Activated CD8-positive, alpha-beta memory T cell treated with anti-CD3 and anti-CD28 coated beads for 48 hours (primary cell): Measurements from ENCODE around the gene DIO1.

ENCODE experiments used
- DNase-seq, 3 experiments: peaks; one replicate each; pipeline ENCODE4 v3.0.0-alpha.2; 2020; ENCODE audit warnings: low read depth in 2 of 3, low spot score in 2 of 3

The DIO1 gene

DNA sequence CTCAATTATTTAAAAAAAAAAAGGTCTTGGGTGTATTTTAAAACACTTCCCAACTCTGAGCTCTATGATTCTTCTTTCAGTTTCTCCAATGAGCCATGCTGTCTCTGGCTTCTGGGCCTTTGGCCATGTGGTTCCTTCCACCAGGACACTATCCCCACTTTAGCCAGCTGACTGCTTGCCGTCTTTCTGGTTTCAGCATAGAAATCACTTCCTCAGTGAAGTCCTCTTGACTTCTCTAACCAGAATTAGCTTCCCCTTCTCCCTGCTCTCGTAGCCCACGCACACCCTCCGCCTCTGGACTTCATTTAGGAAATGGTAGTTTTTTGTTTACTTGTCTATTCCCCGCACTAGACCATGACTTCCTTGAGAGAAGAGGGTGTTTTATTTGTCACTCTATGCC is 1.1 kb upstream of the DIO1 start:
- DNase-seq: no peak

DNA sequence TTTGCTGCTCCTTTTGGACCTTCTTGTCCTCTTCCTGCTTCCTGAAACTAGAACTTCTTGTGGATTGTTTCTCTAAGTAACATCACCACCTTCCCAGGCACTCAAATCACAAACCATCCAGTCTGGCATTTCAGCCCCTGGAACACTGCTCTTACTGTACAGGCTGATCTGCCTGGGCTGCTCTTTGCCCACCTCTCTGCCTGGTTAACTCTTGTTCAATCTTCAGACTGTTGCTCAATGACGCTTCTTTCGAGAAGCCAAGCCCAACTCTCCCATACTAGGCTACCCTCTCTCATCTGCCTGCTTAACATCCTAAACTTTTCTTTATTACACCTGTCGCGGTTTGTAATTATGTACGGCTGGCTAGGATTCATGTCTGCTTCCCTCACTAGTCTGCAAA is 657 bp downstream of the DIO1 start:
- no peak for DNase-seq

DNA sequence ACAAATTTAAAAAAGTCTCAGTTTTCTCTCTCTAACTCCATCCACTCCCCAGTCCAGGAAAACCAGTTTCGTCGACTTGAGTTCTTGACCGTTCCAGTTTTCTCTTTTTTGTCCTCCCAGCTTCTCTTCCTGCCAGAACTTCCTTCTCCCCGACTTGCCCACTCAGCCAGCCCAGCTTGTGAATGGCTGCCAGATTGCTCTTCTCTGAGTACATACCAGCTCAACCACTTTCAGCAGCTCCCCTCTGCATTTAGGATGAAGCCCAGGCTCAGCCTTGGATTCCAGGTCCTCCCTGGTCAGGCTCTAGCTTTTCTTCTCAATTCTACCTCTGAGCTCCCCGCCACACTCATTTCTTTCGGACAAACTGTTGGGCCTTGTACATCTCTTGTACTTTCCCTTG is 1.4 kb downstream of the DIO1 start:
- DNase-seq: no peak

DNA sequence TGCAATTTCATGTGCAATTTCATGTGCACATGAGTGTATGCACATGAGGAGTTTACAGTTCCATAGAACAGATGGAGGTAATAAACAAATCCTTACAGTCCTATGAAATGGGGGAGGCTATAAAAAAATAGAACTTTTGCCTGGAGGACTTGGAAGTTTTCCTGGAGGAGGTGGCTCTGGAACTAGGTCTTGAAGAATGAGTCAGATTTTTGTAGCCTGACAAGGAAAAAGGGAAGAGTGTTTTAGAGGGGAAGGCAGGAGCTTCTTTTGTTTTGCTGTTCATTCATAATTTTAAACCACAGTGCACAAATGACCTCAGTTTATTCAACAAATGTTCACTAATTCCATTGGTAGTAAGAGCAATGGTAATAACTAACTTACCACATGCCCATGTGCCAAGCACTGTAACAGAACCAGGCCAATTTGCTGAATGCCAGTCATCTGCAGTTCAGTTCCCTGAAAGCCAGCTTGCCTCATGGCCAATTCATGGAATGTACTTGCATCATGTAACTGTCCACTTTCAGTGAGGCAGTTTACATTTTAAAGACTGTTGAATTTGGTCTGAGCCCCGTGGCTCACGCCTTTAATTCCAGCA is 2.7 kb downstream of the DIO1 start:
- DNase-seq: no peak

DNA sequence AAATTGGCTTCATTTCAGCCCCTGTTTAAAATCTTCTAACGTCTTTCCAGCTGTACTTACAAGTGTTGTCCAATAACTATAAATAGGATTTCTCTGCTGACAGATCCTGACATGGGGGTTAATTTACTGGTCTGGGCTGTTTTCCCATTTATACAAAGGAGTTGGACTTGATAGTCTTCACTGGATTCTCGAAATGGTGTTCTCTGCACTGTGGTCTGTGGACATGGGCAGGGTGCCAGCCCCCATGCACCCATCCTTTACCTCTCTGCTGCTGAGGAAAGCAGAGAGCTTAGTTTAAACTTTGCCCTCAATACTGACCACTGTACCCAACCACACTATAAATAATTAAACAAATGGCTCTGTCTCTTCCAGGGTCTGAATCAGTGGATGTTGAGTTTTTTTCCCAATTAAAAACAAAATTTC is 5.2 kb downstream of the DIO1 start:
- no peak for DNase-seq

DNA sequence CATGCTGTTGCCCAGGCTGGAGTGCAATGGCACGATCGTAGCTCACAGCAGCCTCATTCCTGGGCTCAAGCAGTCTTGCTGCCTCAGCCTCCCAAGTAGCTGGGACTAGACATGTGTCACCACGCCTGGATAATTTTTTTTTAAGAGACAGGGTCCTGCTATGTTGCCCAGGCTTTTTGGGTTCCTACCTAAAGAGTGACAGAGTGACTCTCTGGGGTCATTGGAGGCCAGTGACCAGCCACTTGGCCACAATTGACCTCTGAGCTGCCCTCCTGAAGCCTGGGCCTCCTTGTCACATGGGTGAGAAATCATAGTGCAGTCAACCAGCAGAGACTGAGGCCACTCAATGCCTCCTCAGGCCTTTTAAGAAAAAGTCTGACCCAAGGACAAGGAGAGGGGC is 5.7 kb downstream of the DIO1 start:
- DNase-seq: no peak

DNA sequence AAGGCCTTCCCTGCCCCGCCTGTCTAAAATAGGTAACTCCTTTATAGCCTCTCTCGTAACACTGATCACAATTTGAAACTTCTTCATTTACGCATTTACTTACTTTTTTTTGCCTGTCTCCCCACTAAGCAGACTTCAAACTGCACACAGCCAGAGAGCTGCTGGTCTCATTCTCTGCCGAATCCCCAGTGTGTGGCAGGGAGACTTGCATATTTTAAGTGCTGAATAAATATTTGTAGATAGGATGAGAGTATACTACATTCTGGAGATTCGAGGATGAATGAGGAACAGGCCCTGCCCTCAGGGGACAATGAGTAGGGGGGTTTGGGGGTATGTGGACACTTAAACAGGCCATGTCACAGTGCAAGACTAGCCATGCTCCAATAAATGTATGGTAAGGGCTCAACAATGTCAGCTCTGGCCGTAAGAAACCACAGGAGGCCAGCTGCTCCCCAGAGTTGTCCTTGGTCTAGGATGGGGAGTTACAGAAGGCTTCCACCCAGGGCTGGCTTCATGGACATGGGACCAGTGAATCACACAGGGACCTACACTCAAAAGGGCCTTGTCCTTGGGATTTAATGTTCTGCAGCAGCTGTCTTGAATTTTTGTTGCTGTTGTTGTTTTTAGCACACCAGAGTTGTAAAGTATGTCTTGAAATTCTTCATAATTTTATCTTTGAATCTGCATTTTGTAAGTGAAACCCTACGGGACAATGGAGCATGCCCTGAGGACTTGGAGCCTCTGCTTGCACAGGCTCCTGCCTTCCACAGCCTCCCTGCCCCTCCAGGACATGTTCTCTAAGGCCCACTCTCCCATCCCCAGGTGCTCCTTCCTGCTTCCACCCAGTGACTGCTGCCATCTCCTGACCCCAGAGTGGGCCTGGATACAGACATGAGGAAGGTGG is 8.5 kb downstream of the DIO1 start:
- no peak for DNase-seq

DNA sequence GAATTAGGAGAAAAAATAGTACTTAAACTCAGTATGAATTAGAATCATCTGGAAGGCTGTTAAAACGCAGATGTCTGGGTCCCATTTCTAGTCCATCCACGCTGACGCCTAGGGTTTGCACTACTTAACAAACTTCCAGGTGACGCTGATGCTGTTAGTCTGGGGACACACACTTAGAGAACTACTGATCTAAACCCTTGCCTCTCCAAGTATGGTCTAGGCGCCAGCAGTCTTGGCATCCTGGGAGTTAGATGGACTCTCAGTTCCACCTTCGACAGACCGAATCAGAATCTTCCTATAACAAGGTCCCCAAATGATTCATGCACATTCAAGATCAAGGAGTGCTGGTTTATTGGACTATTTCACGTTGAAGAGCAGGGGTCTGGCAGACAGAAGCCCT is 11.5 kb downstream of the DIO1 start:
- DNase-seq: no peak

DNA sequence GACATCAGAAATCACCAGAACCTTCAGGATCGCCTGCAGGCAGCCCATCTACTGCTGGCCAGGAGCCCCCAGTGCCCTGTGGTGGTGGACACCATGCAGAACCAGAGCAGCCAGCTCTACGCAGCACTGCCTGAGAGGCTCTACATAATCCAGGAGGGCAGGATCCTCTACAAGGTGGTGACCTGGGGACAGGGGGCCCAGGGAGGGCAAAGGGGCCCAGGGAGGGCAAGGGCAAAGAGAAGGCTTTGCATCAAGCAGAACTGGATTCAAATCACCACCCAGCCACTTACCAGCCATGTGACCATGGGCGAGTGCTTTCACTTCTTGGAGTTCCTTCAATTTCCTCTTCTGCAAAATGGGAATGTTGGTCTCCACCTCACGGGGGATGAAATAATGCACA is 12.1 kb downstream of the DIO1 start:
- no peak for DNase-seq

DNA sequence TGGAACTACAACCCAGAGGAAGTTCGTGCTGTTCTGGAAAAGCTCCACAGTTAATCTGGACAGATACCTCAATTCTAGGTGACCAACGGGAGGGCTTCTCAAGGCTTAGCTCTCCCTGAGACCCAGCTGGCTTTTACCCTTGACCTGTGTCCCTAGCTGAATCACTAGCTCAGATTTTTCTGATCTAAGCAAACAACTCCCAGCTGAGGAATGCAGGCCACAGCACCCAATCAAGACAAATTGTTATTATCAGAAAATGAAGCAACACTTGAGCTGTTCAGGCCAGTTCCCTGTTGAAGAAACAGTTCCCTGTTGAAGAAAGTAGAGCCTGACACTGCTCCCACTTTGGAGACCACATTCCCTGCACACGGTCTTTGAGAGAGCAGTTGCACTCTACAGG is 16.0 kb downstream of the DIO1 start:
- no peak for DNase-seq

DNA sequence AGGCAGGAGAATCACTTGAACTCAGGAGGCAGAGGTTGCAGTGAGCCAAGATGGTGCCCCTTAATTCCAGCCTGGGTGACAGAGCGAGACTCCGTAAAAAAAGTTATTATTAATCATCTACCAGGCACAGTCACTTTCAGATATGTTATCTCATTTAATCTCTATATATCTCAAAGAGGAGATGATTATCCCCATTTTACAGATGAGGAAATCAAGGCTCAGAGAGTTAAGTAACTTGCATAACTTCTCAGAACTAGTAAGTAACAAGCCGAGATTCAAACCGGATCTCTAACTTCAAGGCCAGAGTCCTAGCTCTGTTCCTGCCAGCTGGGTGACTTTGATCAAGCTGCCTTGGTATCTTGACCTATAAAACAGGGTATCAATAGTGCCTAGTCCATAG is 17.5 kb downstream of the DIO1 start:
- no peak for DNase-seq

DNA sequence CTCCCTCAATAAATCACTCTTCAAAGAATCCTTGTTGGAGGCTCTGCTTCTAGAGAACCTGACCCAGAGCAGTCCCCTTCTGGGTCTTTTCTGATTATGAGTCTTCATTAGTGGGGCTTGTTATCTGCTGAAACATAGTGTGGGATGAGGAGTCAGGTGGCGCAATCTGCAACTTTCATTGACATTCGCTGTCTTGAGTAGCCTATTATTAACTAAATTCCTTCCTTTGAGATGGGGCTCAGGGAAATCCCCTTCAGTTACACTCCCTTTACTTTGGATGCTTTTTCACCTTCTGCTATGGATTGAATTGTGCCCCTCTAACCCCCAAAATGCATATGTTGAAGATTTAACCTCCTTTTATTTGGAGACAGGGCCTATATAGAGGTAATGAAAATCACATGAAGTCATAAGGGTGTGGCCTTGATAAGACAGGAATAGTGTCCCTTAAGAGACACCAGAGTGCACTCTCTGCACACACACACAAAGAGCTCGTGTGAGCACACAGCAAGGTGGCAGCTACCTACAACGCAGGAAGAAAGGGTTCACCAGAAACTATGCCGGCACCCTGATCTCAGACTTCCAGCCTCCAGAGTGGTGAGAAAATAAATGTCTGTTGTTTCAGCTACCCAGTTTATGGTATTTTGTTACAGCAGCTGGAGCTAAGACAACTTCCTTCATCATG is 19.5 kb downstream of the DIO1 start:
- DNase-seq: no peak

DNA sequence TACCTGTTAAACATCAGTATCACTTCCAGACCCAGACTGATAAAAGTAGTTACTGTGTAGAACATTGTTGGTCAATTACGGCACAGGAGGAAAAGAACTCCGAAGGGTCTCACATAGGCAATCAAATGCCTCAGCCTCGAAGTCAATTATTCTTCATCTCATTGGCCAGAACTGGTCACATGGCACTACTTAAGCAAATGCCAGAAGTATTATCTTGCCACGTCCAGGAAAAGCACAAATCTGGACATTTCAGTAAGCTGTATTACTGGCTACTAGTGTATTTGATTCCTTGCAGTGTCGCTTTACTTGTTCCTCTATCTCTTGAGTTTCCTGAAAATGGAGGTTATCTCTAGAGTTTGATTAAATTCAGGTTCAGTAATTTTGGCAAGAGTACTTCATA is 24.4 kb downstream of the DIO1 start:
- DNase-seq: no peak

DNA sequence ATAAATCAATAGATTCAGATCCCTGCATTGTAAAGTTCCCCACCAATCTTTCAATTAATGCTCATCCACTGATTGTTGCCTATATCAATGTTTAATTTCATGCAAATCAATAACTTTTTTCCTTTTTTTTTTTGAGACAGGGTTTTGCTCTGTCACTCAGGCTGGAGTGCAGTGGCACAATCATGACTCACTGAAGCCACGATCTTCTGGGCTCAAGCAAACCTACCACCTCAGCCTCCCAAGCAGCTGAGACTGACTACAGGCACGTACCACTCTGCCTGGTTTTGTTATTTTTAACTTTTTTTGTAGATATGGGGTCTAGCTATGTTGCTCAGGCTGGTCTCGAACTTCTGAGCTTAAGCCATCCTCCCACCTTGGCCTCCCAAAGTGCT is 25.7 kb downstream of the DIO1 start:
- no peak for DNase-seq

DNA sequence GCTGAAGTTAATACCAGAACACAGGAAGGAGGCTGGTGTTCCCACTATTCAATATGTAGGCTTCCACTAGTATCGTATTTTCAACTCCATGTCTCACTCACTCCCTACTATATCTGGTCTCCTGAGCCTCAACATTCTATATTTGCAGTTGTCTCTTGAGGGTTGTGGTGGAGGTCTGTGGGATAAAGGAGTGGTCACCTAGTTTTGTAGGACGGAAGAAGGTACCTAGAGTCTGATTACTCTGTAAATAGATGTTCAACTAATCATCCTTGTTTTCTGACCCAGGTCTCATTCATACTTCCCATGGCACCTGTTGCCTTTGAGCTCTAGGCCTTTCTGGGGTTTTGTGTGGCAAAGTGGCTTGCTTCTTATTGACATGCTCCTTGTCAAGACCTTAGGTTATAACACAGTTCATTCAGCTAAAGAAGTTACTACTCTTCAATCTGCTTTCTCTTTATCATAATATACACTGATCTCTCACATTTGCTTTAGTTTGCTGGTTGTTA is 33.4 kb downstream of the DIO1 start:
- no peak for DNase-seq

DNA sequence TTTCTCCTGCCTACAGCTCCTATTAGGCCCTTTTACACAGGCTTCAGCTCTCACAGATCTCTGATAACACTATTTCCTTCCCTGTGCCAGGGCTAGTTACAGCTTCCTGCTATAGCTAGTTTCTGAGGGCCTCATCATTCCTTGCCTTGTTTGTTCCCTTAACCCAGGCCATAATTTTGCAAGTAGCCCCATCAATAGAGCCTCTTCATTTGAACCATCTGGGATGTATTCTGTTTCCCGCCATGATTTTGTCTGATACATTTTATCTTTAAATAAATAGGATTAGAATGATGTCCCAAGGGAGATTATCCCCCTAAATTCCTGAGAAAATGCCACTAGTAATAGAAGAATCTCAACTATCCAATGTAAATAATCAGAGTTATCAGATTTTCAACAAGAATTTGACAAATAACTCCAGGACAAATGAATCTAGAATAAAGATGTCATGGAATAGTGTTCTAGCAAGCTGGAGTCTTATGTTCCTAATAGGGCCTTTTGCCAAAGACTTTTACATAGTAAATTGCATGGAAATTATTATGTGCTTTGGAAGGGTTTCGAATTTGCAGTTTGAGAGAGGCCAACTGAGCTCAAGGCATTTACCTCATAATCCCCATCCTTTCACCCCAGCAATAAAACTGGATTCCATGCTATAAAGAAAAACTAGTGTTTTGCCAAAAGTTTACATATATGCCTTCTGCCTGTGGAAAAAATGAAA is 35.4 kb downstream of the DIO1 start:
- no peak for DNase-seq

DNA sequence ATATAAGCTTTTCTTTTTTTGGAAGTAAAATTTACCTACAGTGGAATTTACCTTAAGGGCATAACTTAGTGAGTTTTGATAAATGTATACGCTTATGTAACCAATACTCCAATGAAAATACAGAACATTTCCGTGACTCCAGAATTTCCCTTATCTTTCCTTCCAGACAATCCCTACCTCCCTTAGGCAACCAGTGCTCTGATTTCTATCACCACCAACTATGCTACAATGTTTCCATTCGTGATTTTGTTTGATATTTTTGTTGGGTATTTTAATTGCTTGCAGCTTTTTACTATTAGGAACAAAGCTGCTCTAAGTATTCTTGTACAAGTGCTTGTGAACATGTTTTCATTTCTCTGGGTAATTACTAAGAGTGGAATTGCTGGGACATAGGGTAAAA is 36.9 kb downstream of the DIO1 start:
- no peak for DNase-seq

DNA sequence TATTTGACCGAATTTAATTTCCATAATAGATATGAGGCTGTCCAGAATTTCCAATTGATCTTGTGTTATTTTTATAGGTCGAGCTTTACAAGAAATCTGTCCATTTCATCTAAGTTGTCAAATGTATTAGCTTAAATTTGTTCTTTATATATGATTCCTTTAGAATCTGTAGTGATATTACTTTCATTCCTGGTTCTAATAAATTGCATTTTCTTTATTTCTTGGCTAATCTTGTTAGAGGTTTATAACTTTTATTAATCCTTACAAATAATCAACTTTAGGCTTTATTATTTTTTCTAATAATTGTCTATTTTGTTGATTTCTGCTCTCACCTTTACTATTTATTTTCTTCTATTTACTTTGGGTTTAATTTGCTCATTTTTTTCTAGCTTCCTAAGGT is 37.5 kb downstream of the DIO1 start:
- no peak for DNase-seq

DNA sequence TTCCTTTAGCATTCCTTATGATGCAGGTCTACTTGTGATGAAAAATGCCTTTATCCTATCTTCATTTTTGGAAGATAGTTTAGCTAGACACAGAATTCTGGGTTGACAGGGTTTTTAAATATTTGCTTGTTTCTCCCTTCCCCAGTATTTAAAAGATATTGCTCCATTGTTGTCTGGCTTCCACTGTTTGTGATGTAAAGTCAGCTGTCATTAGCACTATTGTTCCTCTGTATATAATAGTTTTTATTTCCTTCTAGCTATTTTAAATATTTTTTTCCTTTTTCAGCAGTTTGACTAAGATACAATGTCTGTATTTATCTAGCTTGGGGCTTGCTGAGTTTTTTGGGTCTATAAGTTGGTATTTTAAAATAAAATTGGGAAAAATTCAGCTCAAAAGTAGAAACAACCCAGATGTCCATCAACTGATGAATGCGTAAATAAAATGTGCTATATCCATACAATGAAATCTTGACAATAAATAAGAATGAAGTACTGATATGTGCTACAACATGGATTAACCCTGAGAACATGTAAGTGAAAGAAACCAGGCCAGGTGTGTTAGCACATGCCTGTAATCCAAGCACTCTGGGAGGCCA is 40.3 kb downstream of the DIO1 start:
- no peak for DNase-seq

DNA sequence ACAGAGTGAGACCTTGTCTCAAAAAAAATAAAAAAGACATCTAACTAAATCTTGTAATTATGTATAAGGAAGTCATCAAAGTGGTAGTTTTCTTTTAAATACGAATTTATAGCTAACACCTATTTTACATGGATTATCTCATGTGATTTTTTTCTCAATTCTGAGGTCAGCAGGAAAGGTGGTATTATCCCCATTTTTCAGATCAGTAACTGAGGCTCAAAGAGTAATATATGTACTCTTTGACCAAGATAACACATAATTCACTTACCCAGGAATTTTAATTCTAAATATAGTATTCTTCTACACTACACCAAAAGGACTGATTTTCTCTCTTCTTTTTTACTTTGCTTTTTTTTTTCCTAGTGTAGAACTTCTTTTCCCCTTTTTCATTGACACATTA is 42.4 kb downstream of the DIO1 start:
- DNase-seq: no peak
